HepG2 (cell line): Measurements from ENCODE around the gene ANKLE1. TPM values are rescaled to one million over a fixed set of nuclear protein-coding genes. Genes with fewer than 3 reads are reported as not detected.

ENCODE experiments used
- ARHGAP35 ChIP-seq: sonication (generic); formaldehyde crosslinking; IDR thresholded peaks from 2 replicates; pipeline ENCODE4 v1.9.0; 2022; ENCODE audit warnings: mild to moderate bottlenecking, inconsistent platforms, moderate library complexity, missing genetic modification reagents, borderline replicate concordance
- FOSL1 ChIP-seq: sonication (generic); formaldehyde crosslinking; IDR thresholded peaks from 2 replicates; pipeline ENCODE4 v1.9.0; 2021; ENCODE audit warnings: missing genetic modification reagents, borderline replicate concordance
- FOXC1 ChIP-seq: sonication (generic); formaldehyde crosslinking; IDR thresholded peaks from 2 replicates; pipeline ENCODE4 v1.8.0; 2022; ENCODE audit warnings: mild to moderate bottlenecking, missing genetic modification reagents, borderline replicate concordance
- KLF12 ChIP-seq: sonication (generic); formaldehyde crosslinking; IDR thresholded peaks from 2 replicates; pipeline ENCODE4 v1.4.0; 2020; ENCODE audit warnings: missing genetic modification reagents, borderline replicate concordance
- ZNF296 ChIP-seq: sonication (generic); formaldehyde crosslinking; conservative IDR thresholded peaks from 2 replicates; pipeline ENCODE4 v1.5.0; 2020; ENCODE audit warnings: mild to moderate bottlenecking, missing genetic modification reagents
- ZNF329 ChIP-seq: sonication (generic); formaldehyde crosslinking; IDR thresholded peaks from 2 replicates; pipeline ENCODE4 v1.9.0; 2021; ENCODE audit warnings: low read depth, mild to moderate bottlenecking, missing genetic modification reagents
- ZNF33B ChIP-seq: sonication (generic); formaldehyde crosslinking; IDR thresholded peaks from 2 replicates; pipeline ENCODE4 v1.5.1; 2020; ENCODE audit warnings: mild to moderate bottlenecking, missing genetic modification reagents
- polyA plus RNA-seq, 8 experiments: library from polyadenylated mRNA; depleted of rRNA in 3 of 8; stranded (reverse) in 7 of 8; unstranded in 1 of 8; fragments of >200 nt; fragmentation: Illumina TruSeq in 4 of 8; extraction: Trizol in 4 of 8; gene quantifications; 2 replicates each; pipeline versions ENCODE4 v1.2.1 to v1.2.3, GENCODE V29; 2011 to 2016; ENCODE audit warnings: low read depth in 4 of 8, missing spikeins in 1 of 8, mixed read lengths in 1 of 8; ENCODE audit not compliant: insufficient read depth in 1 of 8
- total RNA-seq, 5 experiments: library from RNA; depleted of rRNA; stranded (reverse); fragments of >200 nt; fragmentation: Illumina TruSeq; extraction: Trizol; gene quantifications; 2 replicates each; pipeline ENCODE4 v1.2.3, GENCODE V29; 2016; ENCODE audit warnings: low read depth in 1 of 5
- TF ChIP-seq, protein P1 (sequence below): sonication (generic); formaldehyde crosslinking; IDR thresholded peaks from 2 replicates; pipeline ENCODE4 v1.5.0; 2020; ENCODE audit warnings: mild to moderate bottlenecking, missing genetic modification reagents
- TF ChIP-seq, protein P2 (sequence below): sonication (generic); formaldehyde crosslinking; IDR thresholded peaks from 2 replicates; pipeline ENCODE4 v1.4.0; 2020; ENCODE audit warnings: mild to moderate bottlenecking, missing genetic modification reagents
- TF ChIP-seq, protein P3 (sequence below): sonication (generic); formaldehyde crosslinking; IDR thresholded peaks from 2 replicates; pipeline ENCODE4 v1.4.0; 2020; ENCODE audit warnings: mild to moderate bottlenecking, missing genetic modification reagents
- TF ChIP-seq, protein P4 (sequence below): conservative IDR thresholded peaks from 2 replicates; pipeline ENCODE4 v1.6.1; 2018; ENCODE audit warnings: missing genetic modification reagents
- TF ChIP-seq, protein P5 (sequence below): sonication (generic); formaldehyde crosslinking; IDR thresholded peaks from 2 replicates; pipeline ENCODE4 v1.8.0; 2022; ENCODE audit warnings: missing genetic modification reagents, low read depth, mild to moderate bottlenecking, borderline replicate concordance

ANKLE1 gene
- total and polyA plus RNA-seq, 2 of the 13 experiments (the other 11 are each of a cell fraction or from before 2014, with no cell fraction given) = 0.69 to 1.5 TPM

DNA sequence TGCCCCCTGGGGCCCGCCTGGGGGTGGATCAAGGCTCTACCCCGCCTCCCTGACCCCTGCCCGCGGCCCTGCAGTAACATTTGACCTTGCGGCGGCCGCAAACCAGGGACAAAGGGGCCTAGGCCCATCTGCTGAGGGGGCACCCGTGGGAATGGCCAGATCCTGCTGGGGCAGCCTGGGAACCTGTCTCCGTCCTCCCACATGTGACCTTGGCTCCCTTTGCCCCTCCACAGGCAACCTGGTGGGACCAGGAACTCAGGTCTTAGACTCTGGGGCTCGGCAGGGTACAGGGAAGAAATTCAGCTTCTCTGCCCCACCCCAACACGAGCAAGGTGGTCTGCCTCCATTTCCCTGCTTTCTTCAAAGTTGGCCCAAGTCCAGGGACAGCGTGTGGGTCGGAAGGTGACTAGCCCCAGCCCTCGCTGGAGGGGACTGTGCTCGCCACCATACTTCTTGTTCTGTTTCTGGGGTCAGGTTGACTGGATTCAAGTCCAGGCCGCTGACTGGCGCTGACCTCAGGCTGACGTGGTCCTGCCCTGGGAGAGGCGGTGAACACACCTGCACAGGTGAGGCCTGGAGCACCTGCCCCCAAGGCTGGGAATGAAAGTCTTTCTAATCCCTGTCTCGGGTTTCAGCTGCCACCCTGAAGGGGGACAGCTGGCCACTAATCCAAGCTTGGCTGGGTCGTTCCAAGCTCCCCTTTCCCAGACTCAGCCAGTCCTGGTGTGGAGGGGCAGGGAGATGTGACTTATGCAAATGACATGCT is 33.5 kb upstream of the ANKLE1 start (continued):
- TF ChIP-seq, protein P1, sequence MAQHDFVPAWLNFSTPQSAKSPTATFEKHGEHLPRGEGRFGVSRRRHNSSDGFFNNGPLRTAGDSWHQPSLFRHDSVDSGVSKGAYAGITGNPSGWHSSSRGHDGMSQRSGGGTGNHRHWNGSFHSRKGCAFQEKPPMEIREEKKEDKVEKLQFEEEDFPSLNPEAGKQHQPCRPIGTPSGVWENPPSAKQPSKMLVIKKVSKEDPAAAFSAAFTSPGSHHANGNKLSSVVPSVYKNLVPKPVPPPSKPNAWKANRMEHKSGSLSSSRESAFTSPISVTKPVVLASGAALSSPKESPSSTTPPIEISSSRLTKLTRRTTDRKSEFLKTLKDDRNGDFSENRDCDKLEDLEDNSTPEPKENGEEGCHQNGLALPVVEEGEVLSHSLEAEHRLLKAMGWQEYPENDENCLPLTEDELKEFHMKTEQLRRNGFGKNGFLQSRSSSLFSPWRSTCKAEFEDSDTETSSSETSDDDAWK (CRISPR knock-in tag) = no peak
- TF ChIP-seq FOSL1 = no peak
- TF ChIP-seq, protein P2, sequence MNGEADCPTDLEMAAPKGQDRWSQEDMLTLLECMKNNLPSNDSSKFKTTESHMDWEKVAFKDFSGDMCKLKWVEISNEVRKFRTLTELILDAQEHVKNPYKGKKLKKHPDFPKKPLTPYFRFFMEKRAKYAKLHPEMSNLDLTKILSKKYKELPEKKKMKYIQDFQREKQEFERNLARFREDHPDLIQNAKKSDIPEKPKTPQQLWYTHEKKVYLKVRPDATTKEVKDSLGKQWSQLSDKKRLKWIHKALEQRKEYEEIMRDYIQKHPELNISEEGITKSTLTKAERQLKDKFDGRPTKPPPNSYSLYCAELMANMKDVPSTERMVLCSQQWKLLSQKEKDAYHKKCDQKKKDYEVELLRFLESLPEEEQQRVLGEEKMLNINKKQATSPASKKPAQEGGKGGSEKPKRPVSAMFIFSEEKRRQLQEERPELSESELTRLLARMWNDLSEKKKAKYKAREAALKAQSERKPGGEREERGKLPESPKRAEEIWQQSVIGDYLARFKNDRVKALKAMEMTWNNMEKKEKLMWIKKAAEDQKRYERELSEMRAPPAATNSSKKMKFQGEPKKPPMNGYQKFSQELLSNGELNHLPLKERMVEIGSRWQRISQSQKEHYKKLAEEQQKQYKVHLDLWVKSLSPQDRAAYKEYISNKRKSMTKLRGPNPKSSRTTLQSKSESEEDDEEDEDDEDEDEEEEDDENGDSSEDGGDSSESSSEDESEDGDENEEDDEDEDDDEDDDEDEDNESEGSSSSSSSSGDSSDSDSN = peak; percentile 73
- TF ChIP-seq ZNF296 (CRISPR knock-in tag) = peak; percentile 82; the same call in 1 of the 2 replicates
- 0 out of 2 replicates have a peak, but pooled peaks have one; percentile 47 for TF ChIP-seq ZNF329
- peak; percentile 39; the same call in 1 of the 2 replicates for TF ChIP-seq ZNF33B
- TF ChIP-seq, protein P3, sequence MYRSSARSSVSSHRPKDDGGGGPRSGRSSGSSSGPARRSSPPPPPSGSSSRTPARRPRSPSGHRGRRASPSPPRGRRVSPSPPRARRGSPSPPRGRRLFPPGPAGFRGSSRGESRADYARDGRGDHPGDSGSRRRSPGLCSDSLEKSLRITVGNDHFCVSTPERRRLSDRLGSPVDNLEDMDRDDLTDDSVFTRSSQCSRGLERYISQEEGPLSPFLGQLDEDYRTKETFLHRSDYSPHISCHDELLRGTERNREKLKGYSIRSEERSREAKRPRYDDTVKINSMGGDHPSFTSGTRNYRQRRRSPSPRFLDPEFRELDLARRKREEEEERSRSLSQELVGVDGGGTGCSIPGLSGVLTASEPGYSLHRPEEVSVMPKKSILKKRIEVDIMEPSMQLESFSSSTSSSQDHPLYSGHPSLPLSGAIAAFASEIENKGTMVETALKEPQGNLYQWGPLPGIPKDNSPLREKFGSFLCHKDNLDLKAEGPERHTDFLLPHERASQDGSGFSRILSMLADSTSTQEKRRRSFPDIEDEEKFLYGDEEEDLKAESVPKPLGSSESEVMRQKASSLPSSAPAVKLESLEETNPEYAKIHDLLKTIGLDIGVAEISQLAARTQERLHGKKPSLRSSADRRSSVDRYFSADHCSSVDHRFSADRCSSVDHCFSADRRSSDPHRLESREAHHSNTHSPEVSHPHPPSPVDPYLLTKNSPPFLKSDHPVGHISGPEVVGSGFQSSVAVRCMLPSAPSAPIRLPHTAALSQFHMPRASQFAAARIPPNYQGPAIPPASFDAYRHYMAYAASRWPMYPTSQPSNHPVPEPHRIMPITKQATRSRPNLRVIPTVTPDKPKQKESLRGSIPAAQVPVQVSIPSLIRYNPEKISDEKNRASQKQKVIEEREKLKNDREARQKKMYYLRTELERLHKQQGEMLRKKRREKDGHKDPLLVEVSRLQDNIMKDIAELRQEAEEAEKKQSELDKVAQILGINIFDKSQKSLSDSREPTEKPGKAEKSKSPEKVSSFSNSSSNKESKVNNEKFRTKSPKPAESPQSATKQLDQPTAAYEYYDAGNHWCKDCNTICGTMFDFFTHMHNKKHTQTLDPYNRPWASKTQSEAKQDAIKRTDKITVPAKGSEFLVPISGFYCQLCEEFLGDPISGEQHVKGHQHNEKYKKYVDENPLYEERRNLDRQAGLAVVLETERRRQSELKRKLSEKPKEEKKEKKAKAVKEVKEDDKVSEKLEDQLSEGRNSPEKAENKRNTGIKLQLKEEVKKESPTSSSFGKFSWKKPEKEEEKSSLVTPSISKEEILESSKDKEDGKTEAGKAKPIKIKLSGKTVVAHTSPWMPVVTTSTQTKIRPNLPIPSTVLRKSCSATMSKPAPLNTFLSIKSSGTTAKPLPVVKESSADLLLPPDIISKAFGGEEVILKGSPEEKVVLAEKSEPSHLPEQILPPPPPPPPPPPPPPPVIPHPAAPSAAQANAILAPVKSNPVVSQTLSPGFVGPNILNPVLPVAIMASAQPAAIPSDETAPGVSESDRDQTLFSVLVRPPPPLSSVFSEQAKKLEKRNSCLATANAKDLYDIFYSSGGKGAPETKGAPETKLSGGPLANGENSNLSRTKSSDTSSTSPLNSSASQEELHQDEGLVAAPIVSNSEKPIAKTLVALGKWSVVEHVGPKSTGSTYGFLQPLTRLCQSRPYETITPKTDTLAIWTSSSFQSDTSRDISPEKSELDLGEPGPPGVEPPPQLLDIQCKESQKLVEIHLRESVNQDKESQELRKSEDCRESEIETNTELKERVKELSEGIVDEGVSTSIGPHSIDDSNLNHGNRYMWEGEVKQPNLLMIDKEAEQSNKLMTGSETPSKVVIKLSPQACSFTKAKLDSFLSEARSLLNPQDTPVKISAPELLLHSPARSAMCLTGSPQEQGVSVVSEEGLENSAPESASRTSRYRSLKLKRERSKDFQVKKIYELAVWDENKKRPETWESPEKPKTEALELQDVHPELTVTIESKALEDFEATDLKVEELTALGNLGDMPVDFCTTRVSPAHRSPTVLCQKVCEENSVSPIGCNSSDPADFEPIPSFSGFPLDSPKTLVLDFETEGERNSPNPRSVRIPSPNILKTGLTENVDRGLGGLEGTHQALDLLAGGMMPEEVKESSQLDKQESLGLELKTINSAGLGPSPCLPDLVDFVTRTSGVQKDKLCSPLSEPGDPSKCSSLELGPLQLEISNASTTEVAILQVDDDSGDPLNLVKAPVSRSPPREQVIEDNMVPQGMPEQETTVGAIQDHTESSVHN (CRISPR knock-in tag) = no peak
- TF ChIP-seq, protein P4, sequence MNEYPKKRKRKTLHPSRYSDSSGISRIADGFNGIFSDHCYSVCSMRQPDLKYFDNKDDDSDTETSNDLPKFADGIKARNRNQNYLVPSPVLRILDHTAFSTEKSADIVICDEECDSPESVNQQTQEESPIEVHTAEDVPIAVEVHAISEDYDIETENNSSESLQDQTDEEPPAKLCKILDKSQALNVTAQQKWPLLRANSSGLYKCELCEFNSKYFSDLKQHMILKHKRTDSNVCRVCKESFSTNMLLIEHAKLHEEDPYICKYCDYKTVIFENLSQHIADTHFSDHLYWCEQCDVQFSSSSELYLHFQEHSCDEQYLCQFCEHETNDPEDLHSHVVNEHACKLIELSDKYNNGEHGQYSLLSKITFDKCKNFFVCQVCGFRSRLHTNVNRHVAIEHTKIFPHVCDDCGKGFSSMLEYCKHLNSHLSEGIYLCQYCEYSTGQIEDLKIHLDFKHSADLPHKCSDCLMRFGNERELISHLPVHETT (CRISPR knock-in tag) = no peak; the same call in 1 of the 2 replicates
- TF ChIP-seq ARHGAP35 (CRISPR knock-in tag) = 0 out of 2 replicates have a peak, but pooled peaks have one; percentile 26
- TF ChIP-seq, protein P5, sequence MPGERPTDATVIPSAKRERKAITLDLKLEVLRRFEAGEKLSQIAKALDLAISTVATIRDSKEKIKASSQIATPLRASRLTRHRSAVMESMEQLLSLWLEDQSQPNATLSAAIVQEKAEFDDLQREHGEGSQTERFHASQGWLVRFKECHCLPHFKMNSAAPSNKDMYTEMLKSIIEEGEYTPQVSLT (CRISPR knock-in tag) = no peak
- TF ChIP-seq FOXC1 = peak; percentile 69
- no peak for TF ChIP-seq KLF12 (CRISPR knock-in tag)
